GM12801 (cell line): Measurements from ENCODE around the gene GJE1.

Experiments
- CTCF ChIP-seq: IDR thresholded peaks from one replicate; pipeline ENCODE4 v1.5.1; 2011; ENCODE audit warnings: control low read depth; ENCODE audit not compliant: insufficient read length; ENCODE audit errors: extremely low read depth

Gene GJE1

GRCh38 chr6:142155091-142155490 lies 22.4 kb downstream of the GJE1 start:
- TF ChIP-seq CTCF = no peak

GRCh38 chr6:142155895-142156757 lies 23.4 kb downstream of the GJE1 start:
- no peak for TF ChIP-seq CTCF

GRCh38 chr6:142162780-142163179 lies 30.1 kb downstream of the GJE1 start:
- TF ChIP-seq CTCF = no peak

- TF ChIP-seq CTCF = no peak
Observed at GRCh38 chr6:142165227-142165626, 32.5 kb downstream of the GJE1 start.

GRCh38 chr6:142167071-142167470 lies 34.3 kb downstream of the GJE1 start:
- TF ChIP-seq CTCF = no peak

GRCh38 chr6:142167486-142167885 lies 34.8 kb downstream of the GJE1 start:
- no peak for TF ChIP-seq CTCF

GRCh38 chr6:142171351-142171750 lies 38.6 kb downstream of the GJE1 start:
- TF ChIP-seq CTCF = no peak
